WTC11 (cell line): Measurements from ENCODE around the gene HTT-AS. TPM values are rescaled to one million over a fixed set of nuclear protein-coding genes. Genes with fewer than 3 reads are reported as not detected.

Source experiments
- ATAC-seq: fragments of 200-7000 bp; cut with Tn5 transposase; 2 replicates; pipeline ENCODE4 v1.10.0; 2021; ENCODE audit warnings: mild to moderate bottlenecking, moderate library complexity
- CTCF ChIA-PET: fragments of 300-600 bp; sonication (Branson Sonifier 250); formaldehyde crosslinking; loops from one replicate; lab custom pipeline; 2021; ENCODE audit warnings: antibody characterized with exemption; lab: Charles Lee
- POLR2A ChIA-PET: fragments of 350-600 bp; sonication (Branson Sonifier 250); formaldehyde crosslinking; loops from one replicate; lab custom pipeline; 2021; ENCODE audit warnings: antibody characterized with exemption; lab: Charles Lee
- DNase-seq: peaks from one replicate; pipeline ENCODE4 v3.0.0; 2021; ENCODE audit warnings: low spot score
- H3K27ac Mint-ChIP-seq: 2 replicates; pipeline ENCODE4 v1.8.0; 2021; ENCODE audit warnings: mixed read lengths
- H3K27me3 Mint-ChIP-seq: 2 replicates; pipeline ENCODE4 v1.8.0; 2021; ENCODE audit warnings: low read depth, mild to moderate bottlenecking, moderate library complexity, mixed read lengths
- H3K36me3 Mint-ChIP-seq: 2 replicates; pipeline ENCODE4 v1.8.0; 2021; ENCODE audit warnings: mixed read lengths
- H3K4me1 Mint-ChIP-seq: 2 replicates; pipeline ENCODE4 v1.8.0; 2022; ENCODE audit warnings: mixed read lengths
- H3K4me3 Mint-ChIP-seq: 2 replicates; pipeline ENCODE4 v1.8.0; 2021; ENCODE audit warnings: mild to moderate bottlenecking, moderate library complexity, mixed read lengths
- H3K9me3 Mint-ChIP-seq: 2 replicates; pipeline ENCODE4 v1.8.0; 2021; ENCODE audit warnings: mixed read lengths
- CBFB ChIP-seq: sonication (generic); formaldehyde crosslinking; IDR thresholded peaks from 2 replicates; pipeline ENCODE4 v1.8.1; 2022; ENCODE audit warnings: mild to moderate bottlenecking, low read depth, missing genetic modification reagents
- CREB1 ChIP-seq: sonication (generic); formaldehyde crosslinking; IDR thresholded peaks from 2 replicates; pipeline ENCODE4 v1.8.0; 2023; ENCODE audit warnings: mild to moderate bottlenecking, missing genetic modification reagents
- GABPB1 ChIP-seq: sonication (generic); formaldehyde crosslinking; IDR thresholded peaks from 2 replicates; pipeline ENCODE4 v1.8.1; 2023; ENCODE audit warnings: mild to moderate bottlenecking, missing genetic modification reagents
- NFATC4 ChIP-seq: fragments of 250-450 bp; sonication (Bioruptor Pico); IDR thresholded peaks from 2 replicates; pipeline ENCODE4 v1.9.0; 2021; ENCODE audit warnings: mild to moderate bottlenecking
- NR2C2 ChIP-seq: sonication (generic); formaldehyde crosslinking; IDR thresholded peaks from 2 replicates; pipeline ENCODE4 v1.8.0; 2022; ENCODE audit warnings: mild to moderate bottlenecking, missing genetic modification reagents
- OVOL2 ChIP-seq: fragments of 250-450 bp; sonication (Bioruptor Pico); IDR thresholded peaks from 2 replicates; pipeline ENCODE4 v1.9.0; 2021; ENCODE audit warnings: mild to moderate bottlenecking, borderline replicate concordance
- PRDM15 ChIP-seq: sonication (generic); formaldehyde crosslinking; IDR thresholded peaks from 2 replicates; pipeline ENCODE4 v1.8.0; 2022; ENCODE audit warnings: missing genetic modification reagents
- SOX15 ChIP-seq: fragments of 250-450 bp; sonication (Bioruptor Pico); IDR thresholded peaks from 2 replicates; pipeline ENCODE4 v1.9.0; 2021; ENCODE audit warnings: mild to moderate bottlenecking
- ZNF317 ChIP-seq: sonication (generic); formaldehyde crosslinking; IDR thresholded peaks from 2 replicates; pipeline ENCODE4 v1.8.1; 2023; ENCODE audit warnings: low read depth, mild to moderate bottlenecking, moderate library complexity, missing genetic modification reagents, borderline replicate concordance
- ZNF396 ChIP-seq: fragments of 250-450 bp; sonication (Bioruptor Pico); IDR thresholded peaks from 2 replicates; pipeline ENCODE4 v1.8.0; 2021; ENCODE audit warnings: mild to moderate bottlenecking, moderate library complexity, borderline replicate concordance
- total RNA-seq: library from RNA; stranded (reverse); gene quantifications from 3 replicates; pipeline ENCODE4 v1.2.3, GENCODE V29; 2021
- TF ChIP-seq, protein P1 (sequence below): fragments of 250-450 bp; sonication (Bioruptor Pico); conservative IDR thresholded peaks from 2 replicates; pipeline ENCODE4 v1.9.0; 2021; ENCODE audit warnings: mild to moderate bottlenecking
- TF ChIP-seq, protein P2 (sequence below): fragments of 250-450 bp; sonication (Bioruptor Pico); IDR thresholded peaks from 2 replicates; pipeline ENCODE4 v1.8.0; 2021; ENCODE audit warnings: mild to moderate bottlenecking
- TF ChIP-seq, protein P3 (sequence below): sonication (generic); formaldehyde crosslinking; conservative IDR thresholded peaks from 2 replicates; pipeline ENCODE4 v1.8.1; 2022; ENCODE audit warnings: mild to moderate bottlenecking, missing genetic modification reagents
- TF ChIP-seq, protein P4 (sequence below): sonication (generic); formaldehyde crosslinking; IDR thresholded peaks from 2 replicates; pipeline ENCODE4 v1.8.1; 2023; ENCODE audit warnings: mild to moderate bottlenecking, missing genetic modification reagents
- TF ChIP-seq, protein P5 (sequence below): sonication (generic); formaldehyde crosslinking; IDR thresholded peaks from 2 replicates; pipeline ENCODE4 v1.8.1; 2023; ENCODE audit warnings: mild to moderate bottlenecking, missing genetic modification reagents, moderate library complexity
- TF ChIP-seq, protein P6 (sequence below): fragments of 250-450 bp; sonication (Bioruptor Pico); IDR thresholded peaks from 2 replicates; pipeline ENCODE4 v1.9.0; 2021; ENCODE audit warnings: mild to moderate bottlenecking

Gene HTT-AS
- total RNA-seq, 1 experiment from 2014 or later = not detected

GRCh38 chr4:3083732-3084131, 9.4 kb upstream of the HTT-AS start (continued):
- no peak for TF ChIP-seq GABPB1
- no peak for TF ChIP-seq NR2C2 (CRISPR knock-in tag)

DNA sequence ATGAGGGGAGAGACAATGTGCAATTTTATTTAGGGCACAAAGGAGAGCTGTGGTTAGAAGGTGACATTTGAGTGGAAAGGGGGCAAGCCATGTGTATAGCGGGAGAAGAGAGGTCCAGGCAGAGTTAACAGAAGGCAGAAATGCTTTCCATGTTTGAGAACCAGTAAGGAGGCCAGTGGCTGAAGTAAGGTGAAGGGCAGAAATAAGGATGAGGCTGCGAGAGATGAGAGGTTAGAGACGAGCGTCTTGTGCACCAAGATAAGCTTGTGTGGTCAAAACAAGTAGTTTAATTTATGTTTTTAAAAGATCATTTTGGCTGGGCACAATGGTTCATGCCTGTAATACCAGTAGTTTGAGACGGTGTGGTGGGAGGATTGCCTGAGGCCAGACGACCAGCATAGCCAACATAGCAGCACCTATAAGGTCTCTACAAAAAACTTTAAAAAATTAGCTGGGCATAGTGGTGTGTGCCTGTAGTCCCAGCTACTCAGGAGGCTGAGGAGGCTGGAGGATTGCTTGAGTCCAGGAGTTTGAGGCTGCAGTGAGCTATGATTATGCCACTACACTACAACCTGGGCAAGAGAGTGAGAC, 8.7 kb upstream of the HTT-AS start:
- H3K4me1 Mint-ChIP-seq = no peaks in the 10 kb centered on the region
- ATAC-seq = no peak
- no peak for DNase-seq
- H3K4me3 Mint-ChIP-seq = no peak overlapping the region
- peak overlapping the region; percentile 0; the same call in 1 of the 2 replicates for H3K27ac Mint-ChIP-seq
- H3K27me3 Mint-ChIP-seq = no peaks in the 10 kb centered on the region
- TF ChIP-seq PRDM15 (CRISPR knock-in tag) (no peak), ZNF317 (CRISPR knock-in tag) (no peak), SOX15 (CRISPR knock-in tag) (no peak), ZNF396 (CRISPR knock-in tag) (no peak), OVOL2 (CRISPR knock-in tag) (no peak), NFATC4 (no peak), CBFB (no peak), CREB1 (CRISPR knock-in tag) (no peak)
- TF ChIP-seq, protein P1, sequence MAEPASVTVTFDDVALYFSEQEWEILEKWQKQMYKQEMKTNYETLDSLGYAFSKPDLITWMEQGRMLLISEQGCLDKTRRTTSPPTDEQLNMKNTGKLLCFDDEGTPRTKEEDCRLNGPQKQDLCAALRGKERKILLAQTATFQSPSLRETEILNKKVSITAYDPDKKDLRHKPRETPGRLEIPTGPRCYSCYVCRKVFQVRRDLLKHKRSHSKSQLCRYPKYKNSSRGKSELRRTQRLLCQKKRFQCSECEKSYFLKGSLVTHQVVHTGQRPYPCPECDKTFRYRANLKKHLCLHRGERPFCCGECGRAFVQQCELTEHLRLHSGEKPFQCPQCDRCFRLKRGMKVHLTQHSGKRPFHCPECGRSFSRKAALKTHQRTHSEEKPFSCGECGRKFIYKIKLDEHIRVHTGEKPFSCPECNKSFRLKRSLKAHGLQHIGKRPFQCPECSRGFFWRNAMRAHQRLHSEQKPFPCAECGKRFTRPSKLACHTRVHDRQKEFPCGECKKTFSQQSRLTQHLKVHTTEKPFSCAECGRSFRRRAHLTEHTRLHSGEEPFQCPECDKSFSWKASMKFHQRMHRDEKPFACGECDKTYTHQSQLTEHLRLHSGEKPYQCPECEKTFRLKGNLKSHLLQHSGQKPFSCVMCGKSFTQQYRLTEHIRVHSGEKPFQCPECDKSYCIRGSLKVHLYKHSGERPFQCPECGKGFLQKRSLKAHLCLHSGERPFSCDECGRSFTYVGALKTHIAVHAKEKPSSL (CRISPR knock-in tag) = no peak
- TF ChIP-seq, protein P2, sequence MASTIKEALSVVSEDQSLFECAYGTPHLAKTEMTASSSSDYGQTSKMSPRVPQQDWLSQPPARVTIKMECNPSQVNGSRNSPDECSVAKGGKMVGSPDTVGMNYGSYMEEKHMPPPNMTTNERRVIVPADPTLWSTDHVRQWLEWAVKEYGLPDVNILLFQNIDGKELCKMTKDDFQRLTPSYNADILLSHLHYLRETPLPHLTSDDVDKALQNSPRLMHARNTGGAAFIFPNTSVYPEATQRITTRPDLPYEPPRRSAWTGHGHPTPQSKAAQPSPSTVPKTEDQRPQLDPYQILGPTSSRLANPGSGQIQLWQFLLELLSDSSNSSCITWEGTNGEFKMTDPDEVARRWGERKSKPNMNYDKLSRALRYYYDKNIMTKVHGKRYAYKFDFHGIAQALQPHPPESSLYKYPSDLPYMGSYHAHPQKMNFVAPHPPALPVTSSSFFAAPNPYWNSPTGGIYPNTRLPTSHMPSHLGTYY (CRISPR knock-in tag) = no peak
- TF ChIP-seq, protein P3, sequence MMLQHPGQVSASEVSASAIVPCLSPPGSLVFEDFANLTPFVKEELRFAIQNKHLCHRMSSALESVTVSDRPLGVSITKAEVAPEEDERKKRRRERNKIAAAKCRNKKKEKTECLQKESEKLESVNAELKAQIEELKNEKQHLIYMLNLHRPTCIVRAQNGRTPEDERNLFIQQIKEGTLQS (CRISPR knock-in tag) = no peak
- TF ChIP-seq, protein P4, sequence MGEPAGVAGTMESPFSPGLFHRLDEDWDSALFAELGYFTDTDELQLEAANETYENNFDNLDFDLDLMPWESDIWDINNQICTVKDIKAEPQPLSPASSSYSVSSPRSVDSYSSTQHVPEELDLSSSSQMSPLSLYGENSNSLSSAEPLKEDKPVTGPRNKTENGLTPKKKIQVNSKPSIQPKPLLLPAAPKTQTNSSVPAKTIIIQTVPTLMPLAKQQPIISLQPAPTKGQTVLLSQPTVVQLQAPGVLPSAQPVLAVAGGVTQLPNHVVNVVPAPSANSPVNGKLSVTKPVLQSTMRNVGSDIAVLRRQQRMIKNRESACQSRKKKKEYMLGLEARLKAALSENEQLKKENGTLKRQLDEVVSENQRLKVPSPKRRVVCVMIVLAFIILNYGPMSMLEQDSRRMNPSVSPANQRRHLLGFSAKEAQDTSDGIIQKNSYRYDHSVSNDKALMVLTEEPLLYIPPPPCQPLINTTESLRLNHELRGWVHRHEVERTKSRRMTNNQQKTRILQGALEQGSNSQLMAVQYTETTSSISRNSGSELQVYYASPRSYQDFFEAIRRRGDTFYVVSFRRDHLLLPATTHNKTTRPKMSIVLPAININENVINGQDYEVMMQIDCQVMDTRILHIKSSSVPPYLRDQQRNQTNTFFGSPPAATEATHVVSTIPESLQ (CRISPR knock-in tag) = no peak
- TF ChIP-seq, protein P5, sequence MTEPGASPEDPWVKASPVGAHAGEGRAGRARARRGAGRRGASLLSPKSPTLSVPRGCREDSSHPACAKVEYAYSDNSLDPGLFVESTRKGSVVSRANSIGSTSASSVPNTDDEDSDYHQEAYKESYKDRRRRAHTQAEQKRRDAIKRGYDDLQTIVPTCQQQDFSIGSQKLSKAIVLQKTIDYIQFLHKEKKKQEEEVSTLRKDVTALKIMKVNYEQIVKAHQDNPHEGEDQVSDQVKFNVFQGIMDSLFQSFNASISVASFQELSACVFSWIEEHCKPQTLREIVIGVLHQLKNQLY (CRISPR knock-in tag) = no peak
- TF ChIP-seq, protein P6, sequence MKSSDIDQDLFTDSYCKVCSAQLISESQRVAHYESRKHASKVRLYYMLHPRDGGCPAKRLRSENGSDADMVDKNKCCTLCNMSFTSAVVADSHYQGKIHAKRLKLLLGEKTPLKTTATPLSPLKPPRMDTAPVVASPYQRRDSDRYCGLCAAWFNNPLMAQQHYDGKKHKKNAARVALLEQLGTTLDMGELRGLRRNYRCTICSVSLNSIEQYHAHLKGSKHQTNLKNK (CRISPR knock-in tag) = no peak
- TF ChIP-seq, all 79 proteins: peak for 0
- peaks cover 13% of the 10 kb centered on the region for H3K36me3 Mint-ChIP-seq
- CTCF ChIA-PET = no interaction called here
- peaks cover 5% of the 10 kb centered on the region for H3K9me3 Mint-ChIP-seq
- POLR2A ChIA-PET = no interaction called here
